ENCODE results near the gene COL20A1. TPM values are rescaled to one million over a fixed set of nuclear protein-coding genes. Genes with fewer than 3 reads are reported as not detected.

Gene COL20A1
- polyA plus RNA-seq, 4 donors, result 0.67 to 0.97 (median 0.78) TPM

DNA sequence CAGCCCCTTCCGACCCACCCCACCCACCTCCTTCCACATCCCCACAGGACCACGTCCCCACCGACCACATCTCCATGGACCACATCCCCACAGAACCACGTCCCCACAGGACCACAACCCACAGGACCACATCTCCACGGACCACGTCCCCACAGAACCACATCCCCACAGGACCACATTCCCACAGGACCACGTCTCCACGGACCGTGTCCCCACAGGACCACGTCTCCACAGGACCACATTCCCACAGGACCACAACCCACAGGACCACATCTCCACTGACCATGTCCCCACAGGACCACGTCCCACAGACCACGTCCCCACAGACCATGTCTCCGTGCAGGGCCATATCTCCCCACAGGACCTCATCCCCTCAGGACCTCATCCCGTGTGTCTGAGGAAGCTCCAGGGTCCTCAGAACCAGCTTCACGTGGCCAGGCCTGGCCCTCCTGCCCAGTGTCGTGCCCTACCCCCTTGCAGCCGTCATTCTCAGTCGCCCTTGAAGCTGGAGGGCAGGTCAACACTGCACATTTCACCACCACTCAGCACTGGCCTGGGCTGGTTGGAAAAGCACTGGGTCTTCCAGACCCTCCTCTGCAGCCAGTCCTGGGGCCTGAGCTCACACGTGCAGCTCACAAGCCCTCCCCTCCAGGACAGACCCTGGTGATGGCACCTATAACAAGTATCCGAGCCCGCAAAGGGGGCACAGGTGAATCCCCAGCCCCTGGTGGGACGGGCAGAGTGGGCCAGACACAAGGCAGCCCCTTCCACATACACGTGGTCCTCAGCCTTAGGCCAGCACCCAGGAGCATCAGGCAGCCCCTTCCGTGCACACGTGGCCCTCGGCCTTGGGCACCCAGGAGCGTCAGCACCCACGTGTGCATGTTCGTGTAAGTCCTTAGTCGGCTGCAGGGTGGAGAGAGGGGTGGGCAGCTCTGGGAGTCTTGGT lies 64.2 kb downstream of the COL20A1 start:
- no peak for DNase-seq (ENCODE audit: low read depth in 4 of 4, low spot score in 3 of 4)

GRCh38 chr20:63357921-63358905 lies 65.2 kb downstream of the COL20A1 start:
- DNase-seq (ENCODE audit: low read depth in 4 of 4, low spot score in 3 of 4), result no peak

DNA sequence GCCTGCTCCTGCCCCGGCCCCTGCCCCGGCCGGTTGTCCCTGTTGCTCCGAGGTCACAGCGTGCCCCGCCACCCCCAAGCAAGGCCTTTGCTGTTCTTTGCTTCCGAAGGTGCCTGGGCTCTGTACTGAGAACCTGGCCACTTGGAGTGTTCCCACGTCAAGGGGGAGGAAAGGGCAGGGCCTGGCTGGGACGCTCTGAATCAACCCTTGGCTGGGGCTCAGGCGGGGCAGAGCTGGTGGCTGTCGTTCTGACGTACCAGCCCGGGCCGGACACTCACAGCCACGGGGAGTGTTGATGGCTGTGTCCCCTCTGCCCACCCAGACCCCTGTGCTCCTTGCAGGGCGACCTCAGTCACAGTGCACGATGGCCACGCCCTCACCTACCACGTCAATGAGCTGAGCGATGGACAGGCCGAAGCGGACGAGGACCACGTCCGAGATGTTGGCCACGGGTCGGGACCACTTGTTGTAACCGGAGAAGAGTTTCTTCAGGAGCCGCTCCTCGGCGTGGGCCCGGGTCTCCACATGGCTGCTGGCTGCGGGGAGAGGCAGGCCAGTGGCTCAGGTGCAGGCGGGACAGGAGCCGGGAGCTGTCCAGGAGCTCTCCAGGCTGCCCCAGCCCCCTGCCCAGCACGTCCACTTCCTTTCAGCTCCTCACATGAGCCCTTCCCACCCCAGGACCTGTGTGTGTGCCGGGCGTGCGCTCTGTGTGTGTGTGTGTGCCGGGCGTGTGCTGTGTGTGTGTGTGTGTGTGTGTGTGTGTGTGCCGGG lies 66.4 kb downstream of the COL20A1 start:
- DNase-seq (ENCODE audit: low read depth in 4 of 4, low spot score in 3 of 4), result no peak

DNA sequence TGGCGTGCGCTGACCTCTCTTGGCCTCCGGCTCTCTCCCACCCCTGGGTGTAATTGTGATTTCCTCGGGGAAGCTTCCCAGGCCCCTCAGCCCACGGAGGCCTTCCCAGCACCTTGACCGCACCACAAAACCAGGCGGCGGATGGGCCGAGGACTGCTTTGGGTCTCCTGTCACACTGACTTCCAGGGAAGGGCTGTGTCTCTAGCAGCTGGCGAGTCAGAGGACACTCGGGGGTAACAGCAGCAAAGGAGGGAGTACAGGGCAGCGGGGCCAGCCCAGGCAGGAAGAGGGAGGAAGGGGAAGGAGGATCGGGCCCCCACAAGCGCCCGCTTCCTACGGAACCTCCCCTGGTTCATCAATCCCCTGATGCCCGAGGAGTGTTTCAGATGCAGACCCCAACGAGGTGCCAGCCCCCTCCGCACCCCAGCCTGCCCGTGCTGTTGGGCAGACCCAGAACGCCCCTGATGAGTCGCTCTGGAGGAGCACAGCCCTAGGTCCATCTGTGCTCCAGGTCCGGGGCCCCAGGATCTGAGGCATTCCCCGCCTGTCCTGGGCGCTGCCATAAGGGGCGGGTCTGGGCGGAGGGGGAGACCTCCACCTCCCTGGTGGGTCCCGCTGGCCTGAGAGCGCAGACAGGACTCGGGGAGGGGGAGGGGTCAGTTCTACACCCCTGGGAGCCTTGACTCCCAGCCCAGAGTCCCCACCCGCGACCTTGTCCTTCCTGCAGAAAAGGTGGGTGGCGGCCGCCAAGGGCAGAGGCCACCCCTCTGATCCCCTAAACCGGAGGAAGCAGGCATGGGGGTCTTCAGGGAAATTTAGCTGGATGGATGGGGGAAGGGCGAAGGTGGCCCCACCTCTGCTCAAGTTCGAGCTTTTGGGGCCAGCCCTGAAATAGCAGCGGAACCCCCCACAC lies 67.2 kb downstream of the COL20A1 start:
- no peak for DNase-seq (ENCODE audit: low read depth in 4 of 4, low spot score in 3 of 4)

- DNase-seq (ENCODE audit: low read depth in 4 of 4, low spot score in 3 of 4), result no peak
These were observed 68.0 kb downstream of the COL20A1 start, which contains the start of gene CHRNA4 for GRCh38 chr20:63360850-63361518. TSS of gene CHRNA4 (minus strand) at chr20:63361349. CDS start at chr20:63361165, 184 bp downstream.

DNA sequence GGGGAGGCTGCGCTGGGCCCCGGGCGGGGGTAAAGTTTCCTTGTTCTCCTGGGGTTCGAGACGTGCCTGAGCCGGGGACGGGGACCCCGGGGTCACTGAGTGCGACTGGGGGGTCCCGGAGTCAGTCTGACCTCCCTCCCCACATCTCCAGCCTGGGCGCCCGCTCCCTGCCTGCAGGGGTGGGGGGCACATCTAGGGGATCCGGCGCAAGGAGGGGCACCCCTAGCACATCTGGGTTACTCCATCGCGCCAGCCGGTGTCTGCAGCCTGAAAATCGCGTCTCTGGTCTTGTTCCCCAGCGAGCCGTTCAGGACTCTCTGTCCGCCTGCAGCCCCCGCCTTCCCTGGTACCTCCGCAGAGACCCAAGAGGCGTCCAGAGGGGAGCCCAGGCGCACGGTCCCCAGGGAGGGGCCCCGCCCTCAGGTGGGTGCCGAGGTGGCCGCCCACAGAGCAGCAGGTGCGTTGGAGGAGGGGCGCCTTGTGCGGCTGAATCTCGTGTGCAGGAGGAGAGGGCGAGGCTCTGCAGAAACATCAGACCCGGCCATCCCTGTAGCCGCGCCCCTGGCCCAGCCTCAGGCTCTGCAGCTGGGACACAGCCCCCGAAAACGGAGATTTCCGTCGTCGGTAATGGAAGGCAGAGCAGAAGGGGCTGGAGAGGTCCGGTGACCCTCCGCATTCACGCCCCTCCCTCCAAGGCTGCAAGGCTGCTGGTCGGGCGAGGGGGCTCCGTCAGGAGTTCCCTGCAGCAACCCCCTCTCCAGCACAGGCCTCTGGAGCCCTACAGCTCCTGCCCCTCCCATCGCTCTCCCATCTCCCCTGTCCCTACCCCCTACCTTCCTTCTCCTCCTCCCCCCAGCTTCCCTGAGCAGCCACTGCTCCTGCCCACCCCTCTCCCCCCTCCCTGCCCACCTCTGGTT lies 68.8 kb downstream of the COL20A1 start:
- no peak for DNase-seq (ENCODE audit: low read depth in 4 of 4, low spot score in 3 of 4)

DNA sequence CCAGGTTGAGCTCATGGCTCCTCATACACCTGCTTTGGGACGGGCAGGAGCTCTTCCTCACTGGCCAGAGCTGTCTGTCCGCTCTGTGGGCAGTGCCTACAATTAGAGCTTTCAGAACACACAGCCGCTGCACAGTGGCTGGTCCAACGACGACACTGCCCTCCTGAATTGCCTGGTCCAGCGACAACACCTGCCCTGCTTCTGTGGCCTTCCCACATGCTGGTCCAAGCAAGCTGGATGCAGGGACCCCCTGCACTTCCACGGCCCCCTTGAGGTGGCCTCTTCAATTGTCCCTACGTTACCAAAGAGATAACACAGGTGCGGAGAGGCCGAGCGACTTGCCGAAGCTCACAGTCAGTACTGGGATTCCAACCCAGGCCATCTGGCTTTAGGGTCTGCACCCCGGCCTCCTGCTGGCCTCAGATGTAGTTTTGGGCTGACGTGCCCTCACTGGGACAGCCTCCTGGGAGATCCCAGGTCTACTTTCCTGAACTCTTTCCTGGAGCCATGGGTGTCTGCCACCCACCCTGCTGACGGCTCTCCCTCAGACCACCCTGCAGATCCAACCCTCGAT lies 69.5 kb downstream of the COL20A1 start:
- no peak for DNase-seq (ENCODE audit: low read depth in 4 of 4, low spot score in 3 of 4)

DNA sequence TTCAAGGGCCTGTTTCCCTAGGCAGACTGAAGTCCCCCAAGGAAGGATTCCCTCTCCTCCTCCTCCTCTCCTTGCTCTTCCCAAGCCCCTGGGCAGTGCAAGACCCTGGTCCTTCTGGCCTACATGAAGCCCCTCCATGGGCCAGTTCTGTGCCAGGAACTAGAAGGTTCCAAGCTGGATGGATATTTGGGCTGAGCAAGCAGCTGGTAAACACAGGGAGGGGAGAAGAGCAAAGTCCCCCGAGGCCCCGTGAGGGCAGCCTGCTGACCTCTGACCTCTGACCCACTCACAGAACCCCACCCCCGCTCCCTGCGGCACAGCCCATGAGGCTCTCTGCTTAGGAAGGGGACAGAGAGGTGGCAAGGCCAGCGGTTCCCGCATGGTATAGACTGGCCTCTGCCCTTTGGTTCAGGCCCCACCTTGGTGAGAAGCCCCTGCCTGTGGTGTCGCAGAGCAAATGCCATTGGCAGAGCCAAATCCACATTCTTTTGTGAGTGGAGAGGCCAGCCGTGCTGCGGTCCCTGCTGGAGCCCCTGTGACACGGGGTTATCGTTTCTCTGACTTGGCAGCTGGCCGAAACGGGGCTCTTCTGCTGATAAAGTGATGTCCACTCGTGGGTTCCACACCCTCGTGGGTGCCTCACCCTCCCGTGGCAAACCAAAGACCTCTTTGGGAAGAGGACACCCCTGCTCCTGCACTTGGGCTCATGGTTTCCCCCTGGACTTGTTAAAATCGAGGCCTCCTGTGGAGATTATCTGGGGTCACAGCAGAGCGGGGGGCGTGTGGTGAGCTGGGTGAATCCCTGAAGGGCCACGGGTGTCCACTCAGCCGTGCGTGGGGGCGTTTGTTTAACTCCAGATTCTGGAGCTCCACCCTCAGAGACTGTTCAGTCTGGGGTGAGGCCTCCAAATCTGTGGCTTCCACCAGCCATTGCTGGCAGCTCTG lies 70.3 kb downstream of the COL20A1 start:
- no peak for DNase-seq (ENCODE audit: low read depth in 4 of 4, low spot score in 3 of 4)

DNA sequence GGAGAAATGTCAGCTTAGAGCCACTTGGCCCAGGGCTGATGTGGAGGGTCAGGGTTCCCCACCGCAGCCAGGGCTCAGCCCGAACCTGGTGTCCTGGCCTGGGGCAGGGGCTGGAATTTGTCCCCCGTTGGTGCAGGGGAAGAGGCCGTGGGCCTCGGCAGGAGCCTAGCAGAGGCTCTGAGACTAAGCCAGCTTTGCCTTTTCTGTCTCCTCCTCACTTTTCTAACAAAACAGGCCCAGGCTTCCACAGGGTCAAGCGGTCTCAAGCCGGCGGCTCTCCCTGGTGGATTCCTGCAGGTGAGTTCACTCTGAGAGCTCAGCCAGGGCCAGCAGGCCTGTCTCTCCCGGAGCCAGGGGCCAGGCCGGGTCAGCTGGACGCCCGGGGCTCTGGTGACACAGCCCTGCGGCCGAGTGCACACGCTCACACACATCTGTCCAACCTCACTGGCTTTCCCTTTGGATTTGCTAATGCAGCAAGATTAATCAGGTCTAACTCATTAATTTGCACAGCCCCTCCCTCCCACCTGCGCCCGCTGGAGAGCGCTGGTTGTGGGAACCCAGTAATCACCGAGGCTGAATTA lies 71.1 kb downstream of the COL20A1 start:
- no peak for DNase-seq (ENCODE audit: low read depth in 4 of 4, low spot score in 3 of 4)

- no peak for DNase-seq (ENCODE audit: low read depth in 4 of 4, low spot score in 3 of 4)
These were observed 72.0 kb downstream of the COL20A1 start for GRCh38 chr20:63364801-63365585.

DNA sequence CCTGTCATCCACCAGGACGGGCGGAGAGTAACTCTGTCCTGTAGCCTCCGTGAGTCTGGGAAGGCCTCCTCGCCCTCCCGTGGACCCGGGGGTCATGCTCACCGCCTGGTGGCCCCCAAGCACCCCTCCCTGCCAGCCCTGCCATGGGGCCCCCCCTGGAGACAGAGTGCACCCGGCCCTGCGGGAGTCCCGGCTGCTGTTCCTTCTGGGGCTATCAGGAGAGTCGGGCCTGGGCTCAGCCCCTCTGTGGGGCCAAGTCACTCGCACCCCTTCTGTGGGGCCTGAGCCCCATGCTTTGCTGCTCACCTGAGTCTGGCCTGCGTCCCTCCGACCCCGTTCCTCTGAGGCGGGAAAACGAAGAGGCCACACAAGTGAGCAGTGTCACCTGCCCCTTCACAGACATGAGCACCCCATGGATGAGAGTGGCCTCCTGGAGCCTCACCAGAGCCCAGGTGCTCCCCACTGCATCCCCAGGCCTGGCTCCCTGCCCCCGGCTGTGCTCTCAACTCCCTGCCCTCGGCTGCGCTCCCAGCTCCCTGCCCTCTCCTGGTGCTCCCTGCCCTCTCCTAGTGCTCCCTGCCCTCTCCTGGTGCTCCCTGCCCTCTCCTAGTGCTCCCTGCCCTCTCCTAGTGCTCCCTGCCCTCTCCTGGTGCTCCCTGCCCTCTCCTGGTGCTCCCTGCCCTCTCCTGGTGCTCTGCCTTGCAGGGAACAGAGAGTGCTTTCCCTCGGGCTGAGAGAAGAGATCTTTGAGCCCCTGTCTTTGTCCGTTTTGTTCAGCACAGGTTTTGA lies 72.8 kb downstream of the COL20A1 start:
- DNase-seq (ENCODE audit: low read depth in 4 of 4, low spot score in 3 of 4), result no peak

GRCh38 chr20:63366390-63367365 lies 73.7 kb downstream of the COL20A1 start:
- DNase-seq (ENCODE audit: low read depth in 4 of 4, low spot score in 3 of 4), result no peak

DNA sequence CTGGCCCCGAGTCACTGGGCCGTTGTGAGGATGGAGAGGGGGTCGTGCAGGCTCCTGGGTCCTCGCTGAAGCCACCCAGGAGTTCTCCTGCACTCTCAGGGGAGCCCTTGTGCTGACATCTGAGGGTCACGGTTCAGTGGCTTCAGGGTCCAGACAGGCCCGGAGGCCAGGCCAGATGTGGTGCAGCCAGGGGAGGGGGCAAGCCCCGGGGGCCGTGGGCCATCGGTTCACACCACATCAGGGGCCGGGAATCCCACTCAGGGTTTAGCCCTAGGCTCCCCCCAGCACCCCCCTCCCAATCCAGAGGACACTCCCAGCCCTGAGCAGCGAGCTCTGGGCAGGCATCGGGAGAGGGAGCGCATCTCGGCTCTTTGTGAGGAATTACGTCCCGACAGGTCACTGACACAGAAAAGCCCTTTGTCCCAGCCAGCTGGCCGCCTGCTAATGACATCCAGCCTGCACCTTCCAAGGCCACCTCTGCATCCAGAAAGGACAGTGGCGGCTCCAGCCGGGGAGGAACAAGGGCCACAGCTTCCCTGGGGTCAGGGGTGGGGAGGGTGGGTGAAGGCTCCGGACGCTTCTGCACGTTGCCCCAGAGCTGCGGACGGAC lies 74.6 kb downstream of the COL20A1 start:
- no peak for DNase-seq (ENCODE audit: low read depth in 4 of 4, low spot score in 3 of 4)
